Activated naive CD8-positive, alpha-beta T cell (primary cell): ENCODE measurements around the gene ATCAY.
"Not testable (repeated sequence)": the region's sequence is repeated elsewhere in the genome, so short reads cannot be mapped to it uniquely, and the experiment has no call there.

ENCODE experiments used
- H3K27ac Mint-ChIP-seq: one replicate; pipeline ENCODE4 v1.8.0; 2021; ENCODE audit warnings: mixed read lengths
- H3K27me3 Mint-ChIP-seq: one replicate; pipeline ENCODE4 v1.8.0; 2021; ENCODE audit warnings: mixed read lengths
- H3K36me3 Mint-ChIP-seq: one replicate; pipeline ENCODE4 v1.8.0; 2021; ENCODE audit warnings: mixed read lengths
- H3K4me1 Mint-ChIP-seq: one replicate; pipeline ENCODE4 v1.8.0; 2021; ENCODE audit warnings: low read depth, mixed read lengths
- H3K4me3 Mint-ChIP-seq: one replicate; pipeline ENCODE4 v1.8.0; 2021; ENCODE audit warnings: mild to moderate bottlenecking, mixed read lengths
- H3K9me3 Mint-ChIP-seq: one replicate; pipeline ENCODE4 v1.8.0; 2021; ENCODE audit warnings: low read depth, mixed read lengths

ATCAY gene

DNA sequence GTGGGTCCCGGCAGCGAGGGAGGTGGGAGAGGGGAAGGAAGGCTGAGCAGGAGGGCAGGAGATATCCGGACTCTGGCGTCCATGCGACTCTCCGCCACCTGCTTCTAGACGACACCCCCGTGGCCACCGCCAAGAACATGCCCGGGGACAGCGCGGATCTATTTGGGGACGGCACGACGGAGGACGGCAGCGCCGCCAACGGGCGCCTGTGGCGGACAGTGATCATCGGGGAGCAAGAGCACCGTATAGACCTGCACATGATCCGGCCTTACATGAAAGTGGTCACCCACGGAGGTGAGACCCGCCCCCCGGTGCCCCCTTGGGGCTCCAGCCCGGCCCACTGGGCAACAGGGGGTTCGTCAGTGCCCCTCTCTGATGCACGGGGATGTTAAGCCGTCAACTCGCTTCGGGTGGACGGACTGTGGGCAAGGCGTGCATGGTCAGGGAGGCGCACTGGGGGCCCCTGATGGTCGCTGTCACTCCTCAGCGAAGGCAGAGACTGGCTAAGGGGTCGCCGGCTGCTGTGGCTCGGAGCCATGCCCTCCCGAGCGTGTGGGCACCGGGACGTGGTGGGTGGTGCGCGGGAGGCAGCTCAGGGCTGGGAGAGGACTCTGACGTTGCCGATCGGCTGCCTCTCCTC, 27.3 kb downstream of the ATCAY start:
- H3K27ac Mint-ChIP-seq = no peak overlapping the region
- no peaks in the 10 kb centered on the region for H3K36me3 Mint-ChIP-seq
- H3K9me3 Mint-ChIP-seq = no peaks in the 10 kb centered on the region
- H3K4me1 Mint-ChIP-seq = no peaks in the 10 kb centered on the region
- H3K27me3 Mint-ChIP-seq = no peaks in the 10 kb centered on the region
- no peak overlapping the region for H3K4me3 Mint-ChIP-seq

DNA sequence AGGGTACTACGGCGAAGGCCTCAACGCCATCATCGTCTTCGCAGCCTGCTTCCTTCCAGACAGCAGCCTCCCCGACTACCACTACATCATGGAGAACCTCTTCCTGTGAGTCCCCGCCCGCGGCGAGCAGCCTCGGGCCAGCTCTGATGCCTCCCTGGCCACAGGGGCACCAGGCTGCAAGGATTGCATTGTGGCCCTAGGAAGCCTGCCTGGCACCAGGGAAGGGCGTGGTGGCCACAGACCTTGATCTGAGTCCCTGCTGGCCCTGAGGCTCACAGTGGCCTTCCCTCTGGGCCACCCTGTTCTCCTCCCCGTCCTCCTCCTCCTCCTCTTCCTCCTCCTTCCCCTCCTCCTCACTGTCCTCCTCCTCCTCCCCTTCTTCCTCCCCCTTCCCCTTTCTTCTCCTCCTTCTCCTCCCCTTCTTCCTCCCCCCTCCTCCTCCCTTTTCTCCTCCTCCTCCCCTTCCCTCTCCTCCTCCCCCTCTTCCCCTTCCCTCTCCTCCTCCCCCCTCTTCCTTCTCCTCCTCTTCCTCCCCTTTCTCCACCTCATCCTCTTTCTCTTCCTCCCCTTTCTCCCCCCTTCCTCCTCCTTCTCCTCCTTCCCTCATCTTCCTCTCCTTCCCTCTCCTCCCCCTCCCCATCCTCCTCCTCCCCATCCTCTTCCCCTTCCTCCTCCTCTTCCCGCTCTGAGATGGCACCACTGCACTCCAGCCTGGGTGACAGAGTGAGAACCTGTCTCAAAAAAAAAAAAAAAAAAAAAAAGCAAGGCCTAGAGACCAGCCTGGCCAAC, 28.0 kb downstream of the ATCAY start:
- H3K4me1 Mint-ChIP-seq = no peaks in the 10 kb centered on the region
- no peaks in the 10 kb centered on the region for H3K9me3 Mint-ChIP-seq
- H3K27ac Mint-ChIP-seq = no peak overlapping the region
- H3K27me3 Mint-ChIP-seq = no peaks in the 10 kb centered on the region
- H3K4me3 Mint-ChIP-seq = no peak overlapping the region
- H3K36me3 Mint-ChIP-seq = no peaks in the 10 kb centered on the region

DNA sequence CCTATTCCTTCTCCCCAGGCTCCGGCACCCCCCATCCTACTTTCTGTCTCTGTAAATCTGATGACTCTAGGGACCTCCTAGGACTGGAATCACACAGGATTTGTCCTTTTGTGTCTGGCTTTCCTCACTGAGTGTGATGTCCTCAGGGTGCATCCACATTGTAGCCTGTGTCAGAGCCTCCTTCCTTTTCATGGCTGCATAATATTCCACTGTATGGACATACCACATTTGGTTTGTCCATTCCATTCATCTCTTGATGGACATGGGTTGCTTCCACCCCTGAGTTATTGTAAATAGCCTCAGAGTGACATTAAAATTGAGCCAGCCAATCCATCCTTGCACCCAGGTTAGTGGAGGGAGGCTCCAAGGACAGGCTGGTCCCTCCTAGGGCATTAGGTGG, 29.6 kb downstream of the ATCAY start:
- Mint-ChIP-seq H3K27me3 (no peaks in the 10 kb centered on the region), H3K36me3 (no peaks in the 10 kb centered on the region), H3K4me3 (no peak overlapping the region), H3K27ac (no peak overlapping the region), H3K9me3 (no peaks in the 10 kb centered on the region), H3K4me1 (no peaks in the 10 kb centered on the region)

DNA sequence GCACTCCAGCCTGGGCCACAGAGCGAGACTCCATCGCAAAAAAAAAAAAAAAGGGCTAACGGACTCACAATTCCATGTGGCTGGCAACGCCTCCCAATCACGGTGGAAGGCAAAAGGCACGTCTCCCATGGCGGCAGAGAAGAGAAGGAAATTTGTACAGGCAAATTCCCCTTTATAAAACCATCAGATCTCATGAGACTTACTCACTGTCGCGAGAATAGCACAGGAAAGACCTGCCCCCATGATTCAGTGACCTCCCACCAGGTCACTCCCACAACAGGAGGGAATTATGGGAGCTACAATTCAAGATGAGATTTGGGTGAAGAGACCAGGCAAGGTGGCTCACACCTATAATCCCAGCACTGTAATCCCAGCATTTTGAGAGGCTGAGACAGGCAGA, 33.7 kb downstream of the ATCAY start:
- H3K27ac Mint-ChIP-seq = no peak overlapping the region
- no peak overlapping the region for H3K4me3 Mint-ChIP-seq
- no peaks in the 10 kb centered on the region for H3K4me1 Mint-ChIP-seq
- no peaks in the 10 kb centered on the region for H3K36me3 Mint-ChIP-seq
- H3K27me3 Mint-ChIP-seq = peaks cover 4% of the 10 kb centered on the region
- no peaks in the 10 kb centered on the region for H3K9me3 Mint-ChIP-seq

DNA sequence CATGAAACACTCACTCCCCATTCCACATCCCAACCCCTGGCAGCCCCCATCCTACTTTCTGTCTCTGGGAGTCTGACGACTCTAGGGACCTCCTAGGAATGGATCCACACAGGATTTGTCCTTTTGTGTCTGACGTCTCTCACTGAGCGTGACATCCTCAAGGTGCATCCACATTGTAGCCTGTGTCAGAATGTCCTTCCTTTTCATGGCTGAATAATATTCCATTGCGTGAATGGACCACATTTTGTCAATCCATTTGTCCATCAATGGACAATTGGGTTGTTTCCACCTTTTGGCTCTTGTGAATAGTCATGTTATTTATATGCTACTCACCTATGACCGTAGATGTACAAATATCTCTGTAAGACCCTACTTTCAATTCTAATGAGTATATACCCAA, 35.5 kb downstream of the ATCAY start:
- Mint-ChIP-seq H3K36me3 (peaks cover 3% of the 10 kb centered on the region), H3K4me1 (no peaks in the 10 kb centered on the region), H3K27me3 (peaks cover 4% of the 10 kb centered on the region), H3K4me3 (no peak overlapping the region), H3K27ac (no peak overlapping the region), H3K9me3 (no peaks in the 10 kb centered on the region)

DNA sequence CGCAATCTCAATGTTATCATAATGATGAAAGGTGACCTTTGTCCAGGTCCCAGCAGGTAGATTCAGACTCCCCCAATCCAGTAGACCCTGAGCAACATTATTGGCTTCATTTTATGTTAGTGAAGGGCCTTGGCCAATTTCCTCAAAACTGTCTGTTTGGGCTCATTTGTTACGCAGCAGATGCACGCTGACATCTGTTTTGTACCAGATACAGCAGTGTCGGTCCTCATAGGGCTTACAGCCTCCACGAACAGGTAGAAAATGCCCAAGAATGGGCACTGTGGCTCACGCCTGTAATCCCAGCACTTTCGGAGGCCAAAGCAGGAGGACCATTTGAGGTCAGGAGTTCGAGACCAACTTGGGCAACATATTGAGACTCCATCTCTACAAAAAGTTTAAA, 39.3 kb downstream of the ATCAY start:
- peaks cover 4% of the 10 kb centered on the region for H3K27me3 Mint-ChIP-seq
- peaks cover 5% of the 10 kb centered on the region for H3K9me3 Mint-ChIP-seq
- no peaks in the 10 kb centered on the region for H3K4me1 Mint-ChIP-seq
- H3K27ac Mint-ChIP-seq = no peak overlapping the region
- H3K36me3 Mint-ChIP-seq = peaks cover 8% of the 10 kb centered on the region
- H3K4me3 Mint-ChIP-seq = no peak overlapping the region

DNA sequence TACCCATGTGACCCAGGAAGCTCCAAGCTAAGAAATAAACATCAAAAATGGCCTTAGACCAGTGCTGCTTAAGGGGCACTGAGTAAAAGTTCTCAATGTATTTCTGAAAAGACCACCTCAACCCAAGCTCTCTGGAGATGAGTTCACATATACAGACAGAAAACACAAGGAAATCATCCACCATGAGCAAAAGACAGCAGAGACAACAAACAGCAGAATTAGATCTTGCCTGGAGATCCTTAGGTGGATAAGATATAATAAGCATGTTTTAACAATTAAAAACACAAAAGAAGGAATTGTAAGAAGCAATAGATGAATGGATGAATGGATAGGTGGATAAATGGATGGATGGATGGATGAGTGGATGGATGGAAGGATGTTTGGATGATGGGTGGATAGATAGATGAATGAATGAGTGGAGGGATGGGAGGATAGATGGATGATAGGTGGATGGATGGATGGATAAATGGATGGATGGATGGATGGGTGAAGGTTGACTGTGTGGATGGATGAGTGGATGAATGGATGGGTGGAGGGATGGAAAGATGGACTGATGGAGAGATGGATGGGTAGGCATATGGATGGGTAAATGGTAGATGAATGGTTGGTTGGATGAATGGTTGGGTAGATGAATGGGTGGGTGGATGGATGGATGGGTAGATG, 42.7 kb downstream of the ATCAY start:
- Mint-ChIP-seq H3K4me1 (no peaks in the 10 kb centered on the region), H3K9me3 (peaks cover 5% of the 10 kb centered on the region), H3K27ac (no peak overlapping the region), H3K27me3 (no peaks in the 10 kb centered on the region), H3K4me3 (no peak overlapping the region), H3K36me3 (peaks cover 8% of the 10 kb centered on the region)

DNA sequence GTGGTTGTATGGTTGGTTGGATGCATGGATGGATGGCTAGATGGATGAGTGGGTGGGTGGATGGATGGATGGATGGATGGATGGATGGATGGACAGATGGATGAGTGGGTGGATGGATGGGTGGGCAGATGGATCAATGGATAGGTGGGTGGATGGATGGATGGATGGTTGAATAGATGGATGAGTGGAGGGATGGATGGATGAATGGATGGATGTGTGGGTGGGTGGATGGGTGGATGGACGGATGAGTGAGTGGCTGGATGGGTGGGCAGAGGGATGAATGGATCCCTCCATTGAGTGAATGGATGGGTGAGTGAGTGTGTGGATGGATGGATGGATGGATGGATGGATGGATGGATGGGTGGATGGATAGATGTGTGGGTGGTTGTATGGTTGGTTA, 43.4 kb downstream of the ATCAY start:
- Mint-ChIP-seq H3K27ac (no peak overlapping the region), H3K27me3 (no peaks in the 10 kb centered on the region), H3K9me3 (peaks cover 5% of the 10 kb centered on the region)

DNA sequence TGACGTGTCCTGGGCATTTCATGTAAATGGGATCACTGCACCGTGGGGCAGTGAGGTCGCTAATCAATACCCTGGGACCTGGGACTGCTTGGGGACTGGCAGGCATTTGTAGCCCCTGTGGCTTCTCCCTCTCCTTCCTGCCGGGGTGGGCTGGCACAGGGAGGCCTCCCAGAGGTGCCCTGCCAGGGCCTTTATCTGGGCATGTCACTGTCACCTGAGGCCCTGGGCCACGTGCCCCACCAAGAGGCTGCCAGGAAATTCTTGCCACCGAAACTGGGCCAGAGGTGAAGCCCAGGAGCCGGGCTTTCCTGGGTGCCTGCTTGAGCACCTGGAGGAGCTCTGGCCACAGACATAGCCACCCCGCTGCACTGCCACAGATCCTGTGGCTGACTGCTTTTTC, 50.6 kb downstream of the ATCAY start:
- H3K4me1 Mint-ChIP-seq = peaks cover 1% of the 10 kb centered on the region
- H3K4me3 Mint-ChIP-seq = no peak overlapping the region
- H3K36me3 Mint-ChIP-seq = no peaks in the 10 kb centered on the region
- H3K9me3 Mint-ChIP-seq = no peaks in the 10 kb centered on the region
- H3K27ac Mint-ChIP-seq = no peak overlapping the region
- H3K27me3 Mint-ChIP-seq = peaks cover 1% of the 10 kb centered on the region

More for the DNA sequence above, 43.4 kb downstream of the ATCAY start:
- no peak overlapping the region for H3K4me3 Mint-ChIP-seq
- peaks cover 8% of the 10 kb centered on the region for H3K36me3 Mint-ChIP-seq
- no peaks in the 10 kb centered on the region for H3K4me1 Mint-ChIP-seq

DNA sequence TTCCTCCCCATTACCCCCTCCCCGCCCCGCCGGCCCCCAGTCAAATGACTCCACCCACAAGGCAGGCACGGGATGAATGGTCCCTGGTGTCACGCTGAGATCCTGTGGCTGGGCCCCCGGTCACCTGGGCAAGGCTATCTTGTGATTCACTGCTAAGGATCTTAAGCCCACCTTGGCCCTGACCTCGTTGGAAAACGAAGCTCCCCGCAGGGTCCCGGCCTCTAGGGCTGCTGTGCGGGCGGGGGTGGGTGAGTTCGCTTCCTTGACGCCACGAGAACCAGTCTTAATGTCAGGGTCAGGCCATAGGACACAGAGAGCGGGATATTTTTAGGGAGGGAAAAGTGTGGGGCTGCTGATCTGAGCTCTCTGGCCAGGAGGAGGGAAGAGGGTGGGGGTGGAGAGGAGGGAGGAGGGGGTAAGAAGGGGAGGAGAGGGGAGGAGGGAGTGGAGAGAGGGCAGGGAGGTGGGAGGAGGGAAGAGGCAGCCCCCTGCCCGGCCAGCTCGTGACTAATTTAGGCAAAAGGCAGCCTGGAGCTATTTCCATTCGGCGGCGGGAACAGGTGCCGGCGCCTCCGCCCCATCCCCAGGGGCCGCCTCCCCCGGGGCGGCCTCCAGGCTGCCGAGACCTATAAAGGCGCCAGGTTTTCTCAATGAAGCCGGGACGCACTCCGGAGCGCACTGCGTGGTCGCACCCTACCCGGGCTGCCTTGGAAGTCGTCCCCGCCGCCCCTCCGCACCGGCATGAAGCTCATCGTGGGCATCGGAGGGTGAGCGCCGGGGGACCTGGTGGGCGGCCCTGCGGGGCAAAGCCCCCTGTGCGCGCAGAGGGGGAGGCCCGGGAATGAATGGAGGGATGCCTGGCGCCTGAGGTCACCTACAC, 52.7 kb downstream of the ATCAY start, which contains the start of gene NMRK2:
Gene NMRK2, plus strand, starts transcription at position 139 of the 880 bp plus-strand sequence. Its CDS starts 603 bp downstream, at position 742.
- peaks cover 1% of the 10 kb centered on the region for H3K27me3 Mint-ChIP-seq
- no peak within 1 kb of the TSS for H3K4me3 Mint-ChIP-seq
- peaks cover 1% of the 10 kb centered on the region for H3K4me1 Mint-ChIP-seq
- no peaks in the 10 kb centered on the region for H3K36me3 Mint-ChIP-seq
- no peaks in the 10 kb centered on the region for H3K9me3 Mint-ChIP-seq
- H3K27ac Mint-ChIP-seq = no peak within 1 kb of the TSS

DNA sequence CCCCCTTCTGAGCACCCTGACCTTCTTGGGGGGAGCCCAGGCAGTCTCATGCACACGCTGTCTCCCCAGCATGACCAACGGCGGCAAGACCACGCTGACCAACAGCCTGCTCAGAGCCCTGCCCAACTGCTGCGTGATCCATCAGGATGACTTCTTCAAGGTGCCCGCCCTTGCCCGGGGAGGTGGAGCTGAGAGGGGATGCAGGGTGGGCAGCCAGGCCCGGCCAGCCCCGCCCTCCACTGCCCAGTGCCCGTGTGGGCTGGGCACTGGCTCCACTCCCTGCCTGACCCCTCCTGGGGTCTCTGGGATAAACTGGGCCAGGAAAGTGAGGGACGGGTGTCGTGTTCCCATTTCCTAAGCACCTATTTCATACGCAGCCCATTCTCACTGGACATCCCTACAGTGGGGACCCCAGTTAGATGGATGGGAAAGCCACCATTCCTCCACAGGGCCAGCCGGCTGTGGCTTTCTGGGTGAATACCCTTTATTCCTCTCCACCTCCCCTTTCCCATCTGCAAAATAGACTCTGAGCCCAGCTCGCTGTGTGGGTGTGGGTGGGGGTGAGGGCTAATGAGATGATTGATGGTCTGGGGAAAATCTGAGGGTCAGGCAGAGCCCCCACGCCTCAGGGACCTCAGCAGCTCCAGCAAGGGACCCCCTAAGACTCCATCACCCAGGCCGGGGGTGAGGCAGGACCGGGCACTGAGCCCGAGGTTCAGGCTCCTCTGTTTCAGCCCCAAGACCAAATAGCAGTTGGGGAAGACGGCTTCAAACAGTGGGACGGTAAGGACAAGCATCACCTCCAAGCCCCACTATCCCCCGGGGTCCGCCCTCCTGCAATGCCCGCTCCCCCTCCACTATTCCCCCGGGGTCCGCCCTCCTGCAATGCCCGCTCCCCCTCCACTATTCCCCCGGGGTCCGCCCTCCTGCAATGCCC, 56.3 kb downstream of the ATCAY start:
- no peak overlapping the region for H3K27ac Mint-ChIP-seq
- no peaks in the 10 kb centered on the region for H3K9me3 Mint-ChIP-seq
- peaks cover 1% of the 10 kb centered on the region for H3K27me3 Mint-ChIP-seq
- H3K36me3 Mint-ChIP-seq = no peaks in the 10 kb centered on the region
- H3K4me3 Mint-ChIP-seq = no peak overlapping the region
- H3K4me1 Mint-ChIP-seq = peaks cover 1% of the 10 kb centered on the region

DNA sequence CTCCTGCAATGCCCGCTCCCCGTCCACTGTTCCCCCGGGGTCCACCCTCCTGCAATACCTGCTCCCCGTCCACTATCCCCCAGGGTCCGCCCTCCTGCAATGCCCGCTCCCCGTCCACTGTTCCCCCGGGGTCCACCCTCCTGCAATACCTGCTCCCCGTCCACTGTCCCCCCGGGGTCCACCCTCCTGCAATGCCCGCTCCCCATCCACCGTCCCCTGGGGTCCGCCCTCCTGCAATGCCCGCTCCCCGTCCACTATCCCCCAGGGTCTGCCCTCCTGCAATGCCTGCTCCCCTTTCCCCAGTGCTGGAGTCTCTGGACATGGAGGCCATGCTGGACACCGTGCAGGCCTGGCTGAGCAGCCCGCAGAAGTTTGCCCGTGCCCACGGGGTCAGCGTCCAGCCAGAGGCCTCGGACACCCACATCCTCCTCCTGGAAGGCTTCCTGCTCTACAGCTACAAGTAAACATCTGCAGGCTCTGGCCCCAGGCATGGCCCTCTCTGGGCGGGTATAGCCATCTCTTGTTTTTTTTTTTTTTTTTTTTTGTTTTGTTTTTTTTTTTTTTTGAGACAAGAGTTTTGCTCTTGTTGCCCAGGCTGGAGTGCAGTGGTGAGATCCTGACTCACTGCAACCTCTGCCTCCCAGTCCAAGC, 57.9 kb downstream of the ATCAY start:
- H3K27me3 Mint-ChIP-seq, H3K4me3 Mint-ChIP-seq, H3K27ac Mint-ChIP-seq, H3K36me3 Mint-ChIP-seq, H3K4me1 Mint-ChIP-seq, H3K9me3 Mint-ChIP-seq: not testable (repeated sequence)

DNA sequence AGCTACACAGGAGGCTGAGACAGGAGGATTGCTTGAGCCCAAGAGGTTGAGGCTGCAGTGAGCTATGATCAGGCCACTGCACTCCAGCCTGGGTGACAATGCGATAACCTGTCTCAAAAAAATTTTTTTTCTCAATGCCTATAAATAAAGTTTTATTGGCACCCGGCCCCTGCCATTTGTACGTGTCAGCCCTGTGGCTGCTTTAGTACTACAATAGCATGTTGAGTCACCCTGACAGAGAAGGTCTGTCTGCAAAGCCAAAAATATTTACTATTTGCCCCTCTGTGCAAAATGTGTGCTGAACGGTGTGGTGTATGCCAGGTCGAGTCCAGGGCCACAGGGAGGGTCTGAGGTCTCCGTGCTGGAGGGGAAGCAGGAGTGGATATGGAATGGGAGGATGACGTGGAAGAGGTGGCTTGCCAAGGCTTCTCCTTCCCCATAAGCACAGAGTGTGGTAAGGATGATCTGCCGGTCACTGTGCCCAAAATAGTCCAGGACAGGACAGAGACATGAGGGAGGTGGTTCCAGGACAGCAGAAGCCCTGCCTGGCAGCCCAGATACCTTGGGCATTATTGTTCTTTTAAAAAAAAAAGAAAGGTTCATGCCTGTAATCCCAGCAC, 62.4 kb downstream of the ATCAY start:
- no peaks in the 10 kb centered on the region for H3K27me3 Mint-ChIP-seq

More for the DNA sequence above, 62.4 kb downstream of the ATCAY start:
- no peaks in the 10 kb centered on the region for H3K36me3 Mint-ChIP-seq
- H3K9me3 Mint-ChIP-seq = no peaks in the 10 kb centered on the region
- H3K27ac Mint-ChIP-seq = no peak overlapping the region
- no peak overlapping the region for H3K4me3 Mint-ChIP-seq
- no peaks in the 10 kb centered on the region for H3K4me1 Mint-ChIP-seq
